NCI-H2227 (cell line): ENCODE results near the gene PTPRN2.
"Not testable (repeated sequence)": the region's sequence is repeated elsewhere in the genome, so short reads cannot be mapped to it uniquely, and the experiment has no call there.

ENCODE experiments used
- DNase-seq: peaks from one replicate; lab custom pipeline; 2025; ENCODE audit not compliant: unreplicated experiment; lab: John Stamatoyannopoulos, UW

PTPRN2 gene

DNA sequence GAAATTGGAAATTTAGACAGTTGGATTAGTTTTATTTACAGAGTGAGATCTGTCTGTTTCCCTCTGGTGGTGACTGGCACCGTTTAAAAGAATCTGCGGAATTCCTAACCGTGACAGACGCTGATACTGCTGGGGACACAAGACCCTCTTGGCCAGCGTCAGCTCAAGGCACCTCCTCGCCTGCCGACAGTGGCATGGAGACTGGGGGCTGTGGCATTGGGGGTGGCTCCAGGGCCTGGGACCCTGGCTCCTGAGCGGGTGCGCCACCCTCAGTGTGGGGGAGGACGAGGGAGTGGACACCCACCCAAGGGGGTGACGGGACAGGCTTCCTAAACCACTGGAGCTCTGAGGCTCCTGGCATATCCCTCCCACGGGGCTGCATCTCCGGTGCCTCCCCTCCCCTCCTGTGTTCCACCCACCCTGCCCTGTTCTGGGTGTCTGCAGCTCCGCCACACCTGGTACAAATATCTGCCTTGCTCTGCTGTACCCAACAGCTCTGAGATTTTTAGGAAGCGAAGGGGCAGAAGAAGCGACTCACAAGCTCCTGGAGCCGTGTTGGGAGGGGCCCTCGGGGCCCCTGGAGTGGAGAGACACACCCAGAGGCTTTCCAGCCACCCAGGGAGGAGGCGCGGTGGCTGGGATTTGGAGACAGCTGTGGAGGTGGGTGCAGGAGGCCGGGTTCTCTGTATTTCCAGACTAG lies 1072.1 kb downstream of the PTPRN2 start:
- no peak for DNase-seq

DNA sequence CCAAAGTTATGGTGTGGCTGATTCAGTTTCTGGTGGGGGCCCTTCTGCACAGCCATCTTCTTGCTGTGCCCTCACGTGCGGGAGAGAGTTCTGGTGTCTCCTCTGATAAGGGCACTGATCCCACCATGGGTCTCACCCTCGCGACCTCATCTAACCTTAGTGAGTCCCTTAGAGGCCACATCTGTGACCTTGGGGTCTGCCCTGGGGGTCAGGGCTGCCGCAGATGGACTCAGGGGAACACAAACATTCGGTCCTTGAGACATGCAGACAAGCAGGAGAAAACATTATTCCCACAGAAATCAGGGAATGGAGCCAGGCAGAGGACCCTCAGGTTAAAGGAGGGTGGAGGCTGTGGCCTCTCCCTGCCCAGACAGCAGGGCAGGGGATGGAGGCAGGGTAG lies 1072.9 kb downstream of the PTPRN2 start:
- no peak for DNase-seq

DNA sequence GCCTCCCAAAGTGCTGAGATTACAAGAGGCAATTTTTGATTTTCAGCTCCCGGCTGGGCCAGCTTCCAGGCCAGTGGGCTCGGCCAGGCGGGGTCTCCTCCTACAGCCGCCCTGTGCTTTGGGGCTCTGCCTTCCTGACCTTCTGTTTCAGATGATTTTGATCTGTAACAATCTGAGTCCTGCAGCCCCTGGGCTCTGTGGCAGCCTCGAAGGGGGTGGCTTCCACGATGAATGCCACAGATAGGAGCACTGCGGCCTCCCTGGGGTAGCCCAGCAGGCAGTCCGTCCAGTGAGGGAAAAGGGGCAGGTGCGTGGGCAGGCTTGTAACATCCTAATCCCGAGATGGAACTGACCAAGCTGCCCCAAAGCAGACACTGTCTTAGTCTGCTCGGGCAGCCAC lies 1073.3 kb downstream of the PTPRN2 start:
- DNase-seq = no peak

DNA sequence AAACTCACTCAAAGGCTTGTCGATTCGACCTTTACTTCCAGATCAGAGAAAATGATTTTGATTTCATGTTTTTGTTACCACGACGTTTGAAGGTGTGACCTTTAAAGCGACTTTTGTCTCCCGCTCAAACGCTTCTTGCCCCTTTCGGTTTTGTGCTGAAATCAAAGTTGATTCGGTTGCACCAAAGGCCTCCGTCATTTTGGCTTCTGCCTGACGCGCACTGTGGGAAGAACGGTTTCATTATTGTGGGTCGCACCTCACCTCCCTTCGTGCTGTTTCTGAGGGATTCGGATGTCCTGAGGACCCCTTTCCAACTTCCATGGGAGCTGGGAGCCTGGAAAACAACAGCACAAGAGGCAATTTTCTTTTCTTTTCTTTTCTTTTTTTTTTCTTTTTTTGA lies 1073.9 kb downstream of the PTPRN2 start:
- DNase-seq = no peak

DNA sequence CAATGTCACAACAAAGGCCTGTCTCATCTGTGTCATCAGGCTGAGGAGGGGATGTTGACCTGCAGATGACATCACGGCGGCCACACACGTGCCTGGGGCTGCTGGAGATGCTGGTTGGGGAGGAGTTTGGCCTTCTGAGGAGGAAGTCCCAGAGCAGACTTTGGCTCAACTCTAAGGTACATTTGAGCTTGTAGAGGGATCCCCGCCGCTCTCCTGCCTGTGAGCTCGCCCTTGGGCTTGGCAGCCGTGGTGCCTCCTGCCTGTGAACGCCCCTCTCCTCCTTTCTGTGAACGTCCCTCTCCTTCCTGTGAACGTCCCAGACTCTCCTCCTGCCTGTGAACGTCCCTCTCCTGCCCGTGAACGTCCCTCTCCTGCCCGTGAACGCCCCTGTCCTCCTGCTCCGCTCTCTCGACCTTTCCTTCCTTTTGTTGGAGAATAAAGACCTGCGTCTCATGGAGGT lies 1074.4 kb downstream of the PTPRN2 start:
- DNase-seq = no peak

DNA sequence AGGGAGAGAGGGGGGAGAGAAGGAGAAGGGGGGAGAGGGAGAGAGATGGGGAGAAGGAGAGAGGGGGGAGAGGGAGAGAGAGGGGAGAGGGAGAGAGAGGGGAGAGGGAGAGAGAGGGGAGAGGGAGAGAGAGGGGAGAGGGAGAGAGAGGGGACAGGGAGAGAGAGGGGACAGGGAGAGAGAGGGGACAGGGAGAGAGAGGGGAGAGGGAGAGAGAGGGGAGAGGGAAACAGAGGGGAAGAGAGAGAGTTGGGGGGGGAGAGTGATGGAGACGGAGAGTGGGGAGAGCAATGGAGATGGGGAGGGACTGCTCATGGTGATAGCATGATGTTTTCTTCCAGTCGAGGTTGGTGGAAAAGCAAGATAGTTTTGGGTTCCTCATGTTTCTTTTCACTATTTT lies 1078.4 kb downstream of the PTPRN2 start:
- DNase-seq = no peak

DNA sequence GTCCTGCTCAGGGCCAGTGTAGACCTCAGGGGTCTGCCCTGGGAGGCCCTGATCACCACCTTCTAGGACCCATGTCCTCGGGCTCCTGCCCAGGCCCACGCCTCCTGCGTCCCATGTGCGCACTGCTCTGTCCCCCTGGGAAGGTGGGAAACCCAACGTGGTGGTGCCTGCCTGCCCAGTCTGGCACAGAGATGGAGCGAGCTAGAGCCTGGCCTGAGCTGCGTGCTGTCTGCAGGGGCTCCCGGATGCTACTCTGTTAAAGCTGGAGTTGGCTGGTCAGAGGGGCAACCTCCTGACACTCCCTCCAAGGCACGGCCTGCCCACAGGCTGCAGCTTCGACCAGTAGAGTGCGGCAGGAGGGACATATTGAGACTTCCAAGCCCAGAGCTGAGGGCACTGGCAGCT lies 1079.1 kb downstream of the PTPRN2 start:
- no peak for DNase-seq

DNA sequence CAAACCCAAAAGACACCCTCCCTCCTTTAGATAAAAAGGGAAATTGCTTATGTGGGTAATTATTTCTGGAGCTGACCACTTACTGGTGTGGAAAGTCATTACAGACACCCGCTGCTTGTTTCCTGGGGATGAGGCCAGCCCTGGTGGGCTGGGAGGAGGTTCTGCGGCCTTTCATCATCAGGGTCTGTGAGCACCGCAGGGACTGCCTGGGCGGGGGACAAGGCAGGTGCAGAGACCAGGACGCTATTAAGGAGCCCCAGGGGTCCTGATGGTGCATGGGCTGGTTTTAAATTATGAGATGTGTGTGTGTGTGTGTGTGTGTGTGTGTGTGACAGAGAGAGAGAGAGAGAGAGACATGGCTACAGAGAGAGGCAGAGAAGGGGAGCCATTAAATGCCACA lies 1079.6 kb downstream of the PTPRN2 start:
- peak; percentile 77 for DNase-seq

DNA sequence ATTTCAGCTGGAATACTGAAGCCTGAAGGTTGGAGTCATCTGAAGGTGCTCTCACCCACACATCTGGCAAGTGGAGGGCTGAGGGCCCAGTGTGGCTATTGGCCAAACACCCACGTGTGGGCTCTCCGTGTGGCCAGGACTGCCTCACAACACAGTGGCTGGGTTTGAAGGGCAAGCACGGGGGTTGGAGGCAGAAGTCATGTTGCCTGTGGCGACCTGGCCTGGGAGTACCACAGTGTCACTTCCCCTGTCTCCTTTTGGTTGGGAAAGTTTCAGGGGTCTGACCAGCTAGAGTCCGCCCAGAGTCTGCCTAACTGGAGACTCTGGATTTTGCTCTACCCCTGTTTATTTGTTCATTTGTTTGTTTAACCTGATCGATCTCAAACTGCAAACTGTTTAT lies 1081.4 kb downstream of the PTPRN2 start:
- DNase-seq = no peak

DNA sequence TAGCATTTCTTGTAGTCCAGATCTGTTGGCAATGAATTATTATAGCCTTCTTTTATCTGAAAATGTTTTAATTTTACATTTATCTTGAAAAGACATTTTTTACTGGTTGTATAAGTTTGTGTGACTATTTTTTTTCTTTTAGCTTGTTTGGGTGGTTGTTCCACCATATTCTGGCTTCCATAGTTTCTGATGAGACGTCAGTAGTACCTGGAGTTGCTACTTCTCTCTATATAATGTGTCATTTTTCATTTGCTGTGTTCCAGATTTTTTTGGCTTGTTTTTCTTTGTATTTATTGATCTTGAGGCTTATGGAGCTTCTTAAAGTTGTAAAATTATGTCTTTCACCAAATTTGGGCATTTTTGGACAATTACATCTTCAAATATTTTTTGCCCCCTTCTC lies 1082.0 kb downstream of the PTPRN2 start:
- no peak for DNase-seq

DNA sequence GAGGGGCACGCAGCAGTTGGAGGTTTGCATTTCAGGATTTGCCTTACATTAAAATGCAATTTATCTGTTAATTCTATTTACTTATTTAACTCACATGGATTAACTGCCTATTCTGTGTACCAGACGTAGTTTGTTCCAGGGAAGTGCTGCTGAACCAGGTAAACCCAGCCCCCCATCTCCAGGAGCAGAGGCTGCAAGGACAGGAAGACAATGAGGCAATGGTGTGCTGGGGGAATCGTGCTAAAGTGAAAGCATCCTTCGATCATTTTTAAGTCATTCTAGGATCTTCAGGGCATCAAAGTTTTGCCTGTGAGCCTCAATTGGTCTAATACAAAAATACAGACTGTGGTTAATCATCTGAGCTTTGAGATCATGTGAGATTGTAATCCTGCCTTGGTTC lies 1084.4 kb downstream of the PTPRN2 start:
- no peak for DNase-seq

DNA sequence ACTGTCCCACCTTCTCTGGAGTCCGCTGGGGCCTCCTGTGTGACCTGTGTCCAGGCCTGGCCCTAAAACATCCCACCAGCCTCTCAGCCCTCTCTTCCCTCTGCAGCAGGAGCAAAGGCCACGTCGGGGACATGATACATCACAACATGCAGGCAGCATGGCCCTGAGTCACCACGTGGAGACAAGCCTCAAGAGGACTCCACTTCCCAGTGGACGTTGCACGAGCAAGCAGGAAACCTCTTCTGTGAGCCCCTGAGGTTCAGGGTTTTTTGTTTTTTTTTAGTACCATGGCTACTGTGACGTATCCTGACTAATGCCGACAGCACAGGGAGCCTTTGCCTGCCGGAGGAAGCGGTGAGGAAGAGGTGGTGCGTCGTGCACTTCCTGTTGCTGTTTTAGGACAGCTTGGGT lies 1084.9 kb downstream of the PTPRN2 start:
- DNase-seq = no peak

DNA sequence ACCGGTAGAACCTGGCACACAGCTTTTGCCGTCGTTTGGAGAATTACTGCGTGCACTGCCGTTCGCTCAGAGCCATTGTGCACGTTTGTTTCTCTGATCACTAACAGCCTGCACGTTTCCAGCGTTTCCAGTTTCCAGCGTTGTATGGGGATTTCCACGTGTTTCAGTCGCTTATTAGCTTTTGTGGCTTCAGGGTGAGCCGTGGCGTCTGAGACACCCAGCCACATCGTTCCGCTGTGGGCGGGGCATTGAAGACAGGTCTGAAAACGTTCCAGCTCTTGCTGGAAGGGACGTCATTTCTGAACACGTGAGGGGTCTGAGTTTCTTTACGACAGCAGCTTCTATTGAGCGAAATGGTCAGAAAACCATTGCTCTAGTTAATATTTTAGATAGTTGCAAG lies 1086.0 kb downstream of the PTPRN2 start:
- DNase-seq = no peak

DNA sequence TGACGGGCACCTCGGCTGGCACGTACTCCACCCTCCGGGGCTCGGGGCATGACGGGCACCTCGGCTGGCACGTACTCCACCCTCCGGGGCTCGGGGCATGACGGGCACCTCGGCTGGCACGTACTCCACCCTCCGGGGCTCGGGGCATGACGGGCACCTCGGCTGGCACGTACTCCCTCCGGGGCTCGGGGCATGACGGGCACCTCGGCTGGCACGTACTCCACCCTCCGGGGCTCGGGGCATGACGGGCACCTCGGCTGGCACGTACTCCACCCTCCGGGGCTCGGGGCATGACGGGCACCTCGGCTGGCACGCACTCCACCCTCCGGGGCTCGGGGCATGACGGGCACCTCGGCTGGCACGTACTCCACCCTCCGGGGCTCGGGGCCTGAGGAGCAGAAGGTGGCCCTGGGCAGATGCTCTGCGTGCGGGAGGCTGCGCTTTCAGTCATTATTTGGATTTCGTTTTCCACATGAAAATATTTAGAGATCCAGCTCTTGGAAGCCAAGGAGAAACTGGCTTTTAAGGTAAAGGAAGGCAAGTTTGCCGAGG lies 1086.6 kb downstream of the PTPRN2 start:
- DNase-seq = not testable (repeated sequence)

DNA sequence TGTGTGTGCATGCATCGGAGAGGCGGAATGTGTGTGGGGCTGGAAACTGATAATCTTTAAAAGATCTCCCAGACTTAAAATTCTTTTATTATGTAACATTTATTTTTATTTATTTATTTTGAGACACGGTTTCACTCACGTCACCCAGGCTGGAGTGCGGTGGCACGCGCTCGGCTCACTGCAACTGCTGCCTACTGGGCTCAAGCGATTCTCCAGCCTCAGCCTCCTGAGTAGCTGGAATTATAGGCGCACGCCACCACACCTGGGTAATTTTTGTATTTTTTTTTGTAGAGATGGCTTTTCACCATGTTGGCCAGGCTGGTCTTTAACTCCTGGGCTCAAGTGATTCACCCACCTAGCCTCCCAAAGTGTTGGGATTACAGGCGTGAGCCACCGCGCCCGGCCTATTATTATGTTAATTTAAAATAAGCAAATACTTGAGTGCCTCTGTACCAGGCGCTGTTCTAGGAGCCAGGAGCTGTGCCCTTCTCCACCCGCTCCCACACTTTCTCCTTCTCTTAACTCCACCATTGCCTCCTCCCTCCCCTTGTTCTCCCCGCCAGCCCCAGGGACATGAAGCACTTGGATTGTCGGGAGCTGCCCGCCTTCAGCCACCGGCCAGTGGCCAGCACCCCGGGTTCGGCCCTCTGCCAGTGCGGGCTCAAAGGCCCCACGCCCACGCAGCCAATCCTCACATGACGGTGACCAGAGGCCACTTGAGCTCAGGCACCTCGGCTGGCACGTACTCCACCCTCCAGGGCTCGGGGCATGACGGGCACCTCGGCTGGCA lies 1087.3 kb downstream of the PTPRN2 start:
- no peak for DNase-seq

DNA sequence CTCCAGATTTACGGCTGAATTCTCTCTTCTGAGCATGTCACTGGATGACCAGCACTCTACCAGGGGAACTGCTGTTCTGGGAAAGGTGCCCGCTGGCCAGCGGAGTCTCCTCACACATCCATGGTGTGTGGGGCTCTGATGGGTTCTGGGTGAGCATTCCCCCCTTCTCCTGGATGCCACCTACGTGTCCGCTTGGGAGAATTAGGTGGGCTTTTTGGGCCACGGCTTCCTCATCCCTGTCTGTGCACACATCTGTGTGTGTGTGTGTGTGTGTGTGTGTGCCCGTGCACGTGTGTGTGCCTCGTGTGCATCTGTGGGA lies 1087.8 kb downstream of the PTPRN2 start:
- no peak for DNase-seq

DNA sequence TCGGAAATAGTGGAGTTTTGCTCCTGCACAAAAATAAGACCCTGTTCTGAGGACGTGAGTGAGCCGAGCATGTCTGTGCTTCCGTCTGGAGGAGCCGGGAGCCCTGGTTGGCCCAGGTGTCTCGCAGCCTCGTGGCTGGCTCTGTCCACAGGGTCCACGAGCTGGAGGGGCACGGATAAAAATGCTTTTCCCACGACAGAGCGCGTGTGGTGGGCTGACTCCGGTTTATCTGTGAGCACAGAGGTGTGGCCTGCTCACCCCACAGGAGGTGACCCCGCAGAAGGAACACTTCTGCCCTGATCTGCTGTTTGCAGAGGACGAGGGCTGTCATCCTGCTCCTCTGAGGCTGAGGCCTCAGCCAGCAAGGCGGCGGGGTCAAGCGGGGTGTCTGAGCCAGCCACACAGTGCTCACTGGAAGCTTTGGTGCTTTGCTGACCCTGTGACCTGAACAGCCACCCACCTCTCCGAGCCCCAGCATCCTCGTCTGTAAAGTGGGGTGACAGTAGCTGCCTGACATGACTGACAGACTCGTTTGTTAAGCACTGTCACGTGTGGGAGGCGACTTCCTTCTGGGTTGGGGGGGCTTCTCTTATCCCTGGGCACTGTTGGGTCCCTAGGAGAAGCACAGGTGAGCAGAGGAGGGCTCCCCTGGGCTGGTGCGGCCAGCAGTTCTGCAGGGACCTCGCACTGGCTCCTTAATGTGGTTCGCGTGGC lies 1088.3 kb downstream of the PTPRN2 start:
- DNase-seq = no peak

DNA sequence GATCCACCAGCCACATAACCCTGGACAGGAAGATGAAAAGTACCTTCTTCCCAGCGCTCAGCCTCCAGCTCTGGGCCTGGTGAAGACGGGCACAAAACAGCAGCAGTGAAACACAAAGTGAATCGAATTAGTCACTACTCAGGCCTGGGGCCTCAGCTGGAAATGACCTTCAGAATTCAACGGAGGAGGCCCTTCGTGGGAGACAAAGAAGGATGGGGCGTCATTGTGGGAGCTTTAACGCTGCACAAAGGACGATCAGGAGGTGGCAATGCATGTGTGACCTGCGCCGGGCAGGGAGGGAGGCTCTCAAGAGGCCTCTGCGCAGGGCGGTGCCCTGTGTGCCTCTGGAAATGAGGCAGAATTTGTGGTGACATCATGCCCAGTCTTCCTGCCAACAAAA lies 1089.0 kb downstream of the PTPRN2 start:
- DNase-seq = no peak

DNA sequence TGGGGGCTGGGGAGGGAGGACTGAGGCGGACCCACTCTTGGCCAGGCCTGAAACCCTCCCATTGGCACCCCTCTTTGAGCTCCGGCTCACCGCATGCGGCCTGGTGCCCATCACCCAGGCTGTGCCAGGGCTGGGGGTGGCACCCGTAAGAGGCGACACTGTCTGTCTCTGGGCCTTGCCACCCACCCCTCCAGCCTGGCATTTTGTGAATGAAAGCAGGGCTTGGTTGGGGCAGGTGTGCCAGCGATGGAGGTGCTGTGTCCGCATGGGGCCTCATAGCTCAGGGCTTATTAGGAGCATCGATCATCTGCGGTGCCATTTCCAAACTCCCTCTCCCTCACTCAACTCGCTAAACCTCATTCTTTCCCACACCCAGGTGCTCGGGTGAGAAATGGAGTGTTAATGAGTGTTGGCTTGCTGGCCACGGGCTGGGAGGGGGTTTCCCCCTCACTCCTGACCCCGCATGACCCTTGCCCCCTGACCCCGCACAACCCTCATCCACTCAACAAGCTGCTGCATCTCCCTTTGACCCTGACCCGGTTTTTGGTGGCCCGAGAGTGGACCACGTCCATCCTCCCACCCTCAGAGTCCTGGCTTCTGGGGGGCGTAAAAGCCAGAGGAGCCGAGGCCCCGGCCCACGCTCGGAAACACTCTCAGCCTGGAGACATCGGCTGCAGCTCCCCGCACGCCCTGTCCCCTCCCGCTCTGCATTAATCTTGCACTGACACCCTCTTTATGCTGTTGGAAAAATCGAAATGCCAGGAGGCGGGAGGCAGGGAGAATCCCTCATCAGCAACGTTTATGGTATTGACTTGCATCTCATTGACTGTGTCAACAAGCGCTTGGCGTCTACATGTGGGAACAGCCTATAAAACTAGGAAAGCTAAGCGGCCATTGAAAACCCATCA lies 1089.6 kb downstream of the PTPRN2 start:
- no peak for DNase-seq

DNA sequence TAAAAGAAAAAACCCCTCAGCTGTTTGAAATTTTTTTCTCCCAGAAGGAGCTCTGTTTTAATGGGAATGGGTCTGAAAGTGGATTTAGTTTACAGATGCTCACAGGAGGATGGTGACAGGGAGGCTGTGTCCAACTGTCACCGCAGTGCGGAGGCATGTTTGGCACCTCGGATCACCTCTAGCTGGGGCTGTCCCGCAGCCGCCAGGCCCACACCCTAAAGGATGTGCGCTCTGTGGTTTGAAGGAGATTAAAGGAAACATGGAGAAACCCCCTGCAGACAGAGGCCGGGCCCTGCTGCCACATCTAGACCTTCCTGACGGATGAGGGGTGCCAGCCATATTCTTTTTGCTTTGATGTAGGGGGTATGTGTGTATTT lies 1090.3 kb downstream of the PTPRN2 start:
- no peak for DNase-seq
